ENCODE data around the gene SLC22A17.

DNA sequence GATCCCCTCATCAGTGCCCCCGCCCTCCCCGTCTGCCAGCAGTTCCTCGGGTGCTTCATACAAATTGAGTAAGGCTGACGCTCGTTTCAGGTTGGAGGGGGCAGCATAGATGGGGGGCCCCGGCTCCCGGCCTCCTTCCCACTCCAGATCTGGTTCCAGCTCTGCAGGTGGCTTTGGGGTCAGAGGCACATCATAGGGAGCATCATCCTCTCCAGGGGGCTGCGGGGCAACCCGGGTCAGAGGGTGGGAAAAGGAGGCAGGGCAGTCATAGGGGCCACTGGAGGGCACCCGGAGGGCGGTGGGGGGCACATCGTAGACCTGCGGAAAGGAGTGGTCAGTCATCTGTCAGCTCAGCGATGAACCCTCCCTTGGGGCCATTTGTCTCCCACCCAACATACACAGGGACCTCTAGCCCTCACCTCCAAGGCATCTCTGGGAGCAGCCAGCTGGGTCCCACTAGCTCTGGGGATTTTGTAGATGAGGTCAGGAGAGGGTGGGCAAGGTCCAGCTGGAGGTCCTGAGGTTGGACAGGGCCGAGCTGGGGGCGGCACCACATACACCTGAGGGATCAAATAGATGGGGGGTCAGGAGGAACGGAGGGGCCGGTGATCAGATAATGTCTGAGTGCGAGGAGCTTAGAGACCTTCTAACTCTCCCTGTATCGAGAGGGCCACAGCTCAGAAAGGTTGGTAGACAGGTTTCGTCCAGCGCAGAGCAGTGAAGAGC, 7.2 kb upstream of the SLC22A17 start:
- TF ChIP-seq, protein P1, sequence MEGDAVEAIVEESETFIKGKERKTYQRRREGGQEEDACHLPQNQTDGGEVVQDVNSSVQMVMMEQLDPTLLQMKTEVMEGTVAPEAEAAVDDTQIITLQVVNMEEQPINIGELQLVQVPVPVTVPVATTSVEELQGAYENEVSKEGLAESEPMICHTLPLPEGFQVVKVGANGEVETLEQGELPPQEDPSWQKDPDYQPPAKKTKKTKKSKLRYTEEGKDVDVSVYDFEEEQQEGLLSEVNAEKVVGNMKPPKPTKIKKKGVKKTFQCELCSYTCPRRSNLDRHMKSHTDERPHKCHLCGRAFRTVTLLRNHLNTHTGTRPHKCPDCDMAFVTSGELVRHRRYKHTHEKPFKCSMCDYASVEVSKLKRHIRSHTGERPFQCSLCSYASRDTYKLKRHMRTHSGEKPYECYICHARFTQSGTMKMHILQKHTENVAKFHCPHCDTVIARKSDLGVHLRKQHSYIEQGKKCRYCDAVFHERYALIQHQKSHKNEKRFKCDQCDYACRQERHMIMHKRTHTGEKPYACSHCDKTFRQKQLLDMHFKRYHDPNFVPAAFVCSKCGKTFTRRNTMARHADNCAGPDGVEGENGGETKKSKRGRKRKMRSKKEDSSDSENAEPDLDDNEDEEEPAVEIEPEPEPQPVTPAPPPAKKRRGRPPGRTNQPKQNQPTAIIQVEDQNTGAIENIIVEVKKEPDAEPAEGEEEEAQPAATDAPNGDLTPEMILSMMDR (IDR thresholded peaks at IDR 0.05; ENCODE audit: poor library complexity, severe bottlenecking): no peak
- no peak for TF ChIP-seq TAF1 (IDR thresholded peaks at IDR 0.05; ENCODE audit: low read depth)
- TF ChIP-seq EZH2 (IDR thresholded peaks at IDR 0.05; ENCODE audit: borderline replicate concordance, insufficient read depth, low read length, poor library complexity, severe bottlenecking): no peak
- TF ChIP-seq POLR2AphosphoS5 (IDR thresholded peaks at IDR 0.05): no peak
- no peak for TF ChIP-seq MXI1 (conservative IDR thresholded peaks at IDR 0.05; ENCODE audit: poor library complexity, severe bottlenecking)
- no peak for TF ChIP-seq SMC3 (conservative IDR thresholded peaks at IDR 0.05; ENCODE audit: poor library complexity)
- TF ChIP-seq RAD21 (conservative IDR thresholded peaks at IDR 0.05): no peak
- TF ChIP-seq, protein P2, sequence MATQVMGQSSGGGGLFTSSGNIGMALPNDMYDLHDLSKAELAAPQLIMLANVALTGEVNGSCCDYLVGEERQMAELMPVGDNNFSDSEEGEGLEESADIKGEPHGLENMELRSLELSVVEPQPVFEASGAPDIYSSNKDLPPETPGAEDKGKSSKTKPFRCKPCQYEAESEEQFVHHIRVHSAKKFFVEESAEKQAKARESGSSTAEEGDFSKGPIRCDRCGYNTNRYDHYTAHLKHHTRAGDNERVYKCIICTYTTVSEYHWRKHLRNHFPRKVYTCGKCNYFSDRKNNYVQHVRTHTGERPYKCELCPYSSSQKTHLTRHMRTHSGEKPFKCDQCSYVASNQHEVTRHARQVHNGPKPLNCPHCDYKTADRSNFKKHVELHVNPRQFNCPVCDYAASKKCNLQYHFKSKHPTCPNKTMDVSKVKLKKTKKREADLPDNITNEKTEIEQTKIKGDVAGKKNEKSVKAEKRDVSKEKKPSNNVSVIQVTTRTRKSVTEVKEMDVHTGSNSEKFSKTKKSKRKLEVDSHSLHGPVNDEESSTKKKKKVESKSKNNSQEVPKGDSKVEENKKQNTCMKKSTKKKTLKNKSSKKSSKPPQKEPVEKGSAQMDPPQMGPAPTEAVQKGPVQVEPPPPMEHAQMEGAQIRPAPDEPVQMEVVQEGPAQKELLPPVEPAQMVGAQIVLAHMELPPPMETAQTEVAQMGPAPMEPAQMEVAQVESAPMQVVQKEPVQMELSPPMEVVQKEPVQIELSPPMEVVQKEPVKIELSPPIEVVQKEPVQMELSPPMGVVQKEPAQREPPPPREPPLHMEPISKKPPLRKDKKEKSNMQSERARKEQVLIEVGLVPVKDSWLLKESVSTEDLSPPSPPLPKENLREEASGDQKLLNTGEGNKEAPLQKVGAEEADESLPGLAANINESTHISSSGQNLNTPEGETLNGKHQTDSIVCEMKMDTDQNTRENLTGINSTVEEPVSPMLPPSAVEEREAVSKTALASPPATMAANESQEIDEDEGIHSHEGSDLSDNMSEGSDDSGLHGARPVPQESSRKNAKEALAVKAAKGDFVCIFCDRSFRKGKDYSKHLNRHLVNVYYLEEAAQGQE (IDR thresholded peaks at IDR 0.05; ENCODE audit: borderline replicate concordance): no peak
- TF ChIP-seq EP300 (conservative IDR thresholded peaks at IDR 0.05; ENCODE audit: poor library complexity, severe bottlenecking): no peak
